Measurements from ENCODE around the gene MCF2L. TPM values are rescaled to one million over a fixed set of nuclear protein-coding genes. Genes with fewer than 3 reads are reported as not detected.

MCF2L gene
- total and polyA plus RNA-seq, 10 of the 15 experiments (the other 5 are each of a cell fraction or from before 2014, with no cell fraction given) = 0.06 to 1.1 (median 0.21) TPM; not detected in 2

GRCh38 chr13:113022391-113022744, 53.4 kb downstream of the MCF2L start:
- RAD21 ChIA-PET (ENCODE audit: unreplicated experiment) = no interaction called here
- ATAC-seq = no peak
- Histone ChIP-seq H3K27me3 (replicated peaks in 1 of 2; ENCODE audit: control insufficient read depth in 2 of 2, insufficient read depth in 2 of 2, low read length in 1 of 2) (no peaks in the 10 kb centered on the region; a peak in 1 of 4 replicates), H3K36me3 (ENCODE audit: control insufficient read depth in 2 of 2, insufficient read depth in 2 of 2, low read length in 1 of 2) (no peaks in the 10 kb centered on the region), H3K9ac (ENCODE audit: control insufficient read depth, insufficient read depth, low read length) (no peak overlapping the region), H4K20me1 (ENCODE audit: control insufficient read depth, insufficient read depth) (no peaks in the 10 kb centered on the region), H2AFZ (ENCODE audit: control insufficient read depth, low read depth, low read length) (no peak overlapping the region), H3K4me2 (ENCODE audit: control insufficient read depth, insufficient read depth) (no peak overlapping the region), H3K79me2 (ENCODE audit: control insufficient read depth, insufficient read depth, low read length) (no peaks in the 10 kb centered on the region), H3K4me1 (ENCODE audit: control insufficient read depth, insufficient read depth, low read length) (no peaks in the 10 kb centered on the region), H3K4me3 (no peak overlapping the region), H3K9me3 (replicated peaks; ENCODE audit: control insufficient read depth, insufficient read depth, low read length) (no peaks in the 10 kb centered on the region), H3K27ac (ENCODE audit: control insufficient read depth, insufficient read depth) (no peak overlapping the region)
- no peak for FAIRE-seq
- no peak for DNase-seq (ENCODE audit: low read depth, low spot score)
- intact Hi-C loops (cut with micrococcal nuclease; ENCODE audit: unreplicated experiment) = loop anchor here (10.0 kb wide), 1 partner anchor 372 kb away; no protein-coding TSS in a partner anchor
- TF ChIP-seq CEBPB (IDR thresholded peaks at IDR 0.05; ENCODE audit: borderline replicate concordance in 1 of 2, low read depth in 2 of 2, low read length in 2 of 2) = no peak
- TF ChIP-seq, protein P1, sequence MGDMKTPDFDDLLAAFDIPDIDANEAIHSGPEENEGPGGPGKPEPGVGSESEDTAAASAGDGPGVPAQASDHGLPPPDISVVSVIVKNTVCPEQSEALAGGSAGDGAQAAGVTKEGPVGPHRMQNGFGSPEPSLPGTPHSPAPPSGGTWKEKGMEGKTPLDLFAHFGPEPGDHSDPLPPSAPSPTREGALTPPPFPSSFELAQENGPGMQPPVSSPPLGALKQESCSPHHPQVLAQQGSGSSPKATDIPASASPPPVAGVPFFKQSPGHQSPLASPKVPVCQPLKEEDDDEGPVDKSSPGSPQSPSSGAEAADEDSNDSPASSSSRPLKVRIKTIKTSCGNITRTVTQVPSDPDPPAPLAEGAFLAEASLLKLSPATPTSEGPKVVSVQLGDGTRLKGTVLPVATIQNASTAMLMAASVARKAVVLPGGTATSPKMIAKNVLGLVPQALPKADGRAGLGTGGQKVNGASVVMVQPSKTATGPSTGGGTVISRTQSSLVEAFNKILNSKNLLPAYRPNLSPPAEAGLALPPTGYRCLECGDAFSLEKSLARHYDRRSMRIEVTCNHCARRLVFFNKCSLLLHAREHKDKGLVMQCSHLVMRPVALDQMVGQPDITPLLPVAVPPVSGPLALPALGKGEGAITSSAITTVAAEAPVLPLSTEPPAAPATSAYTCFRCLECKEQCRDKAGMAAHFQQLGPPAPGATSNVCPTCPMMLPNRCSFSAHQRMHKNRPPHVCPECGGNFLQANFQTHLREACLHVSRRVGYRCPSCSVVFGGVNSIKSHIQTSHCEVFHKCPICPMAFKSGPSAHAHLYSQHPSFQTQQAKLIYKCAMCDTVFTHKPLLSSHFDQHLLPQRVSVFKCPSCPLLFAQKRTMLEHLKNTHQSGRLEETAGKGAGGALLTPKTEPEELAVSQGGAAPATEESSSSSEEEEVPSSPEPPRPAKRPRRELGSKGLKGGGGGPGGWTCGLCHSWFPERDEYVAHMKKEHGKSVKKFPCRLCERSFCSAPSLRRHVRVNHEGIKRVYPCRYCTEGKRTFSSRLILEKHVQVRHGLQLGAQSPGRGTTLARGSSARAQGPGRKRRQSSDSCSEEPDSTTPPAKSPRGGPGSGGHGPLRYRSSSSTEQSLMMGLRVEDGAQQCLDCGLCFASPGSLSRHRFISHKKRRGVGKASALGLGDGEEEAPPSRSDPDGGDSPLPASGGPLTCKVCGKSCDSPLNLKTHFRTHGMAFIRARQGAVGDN (IDR thresholded peaks at IDR 0.05) = no peak
- no peak for TF ChIP-seq CREM (IDR thresholded peaks at IDR 0.05; ENCODE audit: low read depth)
- no peak for TF ChIP-seq TBL1XR1 (IDR thresholded peaks at IDR 0.05; ENCODE audit: low read depth, low read length)
- no peak for TF ChIP-seq IRF4 (IDR thresholded peaks at IDR 0.05; ENCODE audit: low read depth, low read length)
- TF ChIP-seq BRCA1 (IDR thresholded peaks at IDR 0.05; ENCODE audit: low read depth, low read length) = no peak
- no peak for TF ChIP-seq MTA3 (IDR thresholded peaks at IDR 0.05; ENCODE audit: borderline replicate concordance, low read length)
- no peak for TF ChIP-seq STAT3 (IDR thresholded peaks at IDR 0.05; ENCODE audit: low read depth, low read length)
- no peak for TF ChIP-seq FOS (IDR thresholded peaks at IDR 0.05; ENCODE audit: borderline replicate concordance, extremely low read depth, insufficient read length)
- no peak for TF ChIP-seq CBX5 (IDR thresholded peaks at IDR 0.05; ENCODE audit: low read depth)
- TF ChIP-seq TARDBP (IDR thresholded peaks at IDR 0.05; ENCODE audit: borderline replicate concordance) = no peak
- no peak for TF ChIP-seq GABPA (IDR thresholded peaks at IDR 0.05; ENCODE audit: low read depth)
- no peak for TF ChIP-seq YY1 (IDR thresholded peaks at IDR 0.05; ENCODE audit: low read depth, low read length)
- no peak for TF ChIP-seq KAT2A (conservative IDR thresholded peaks at IDR 0.05; ENCODE audit: control insufficient read depth, low read depth, low read length)
- TF ChIP-seq SRF (IDR thresholded peaks at IDR 0.05; ENCODE audit: low read depth in 2 of 2, low read length in 2 of 2) = no peak
- TF ChIP-seq CUX1 (IDR thresholded peaks at IDR 0.05; ENCODE audit: insufficient replicate concordance, low read depth, low read length) = no peak
- POLR2A ChIA-PET = no interaction called here
- 44% methylated on average over 20 of the region's 23 CpGs for WGBS (ENCODE audit: insufficient coverage, insufficient replicate concordance, low lambda C conversion rate, missing lambda C conversion rate)
- in situ Hi-C loops (cut with MboI) = no loop called here
- CTCF ChIA-PET = no interaction called here
- SMC1A ChIA-PET (ENCODE audit: uncharacterized antibody, unreplicated experiment) = no interaction called here
- BruUV-seq (replicated peaks) = no TSS peak
